HG03520 (cell line): ENCODE data around the gene UBASH3B.
"Not testable (repeated sequence)": the region's sequence is repeated elsewhere in the genome, so short reads cannot be mapped to it uniquely, and the experiment has no call there.

Experiments used
- ATAC-seq: cut with Tn5 transposase; IDR thresholded peaks from one replicate; pipeline ENCODE4 v1.9.1; 2021; ENCODE audit warnings: mild to moderate bottlenecking, moderate library complexity; ENCODE audit not compliant: unreplicated experiment

The UBASH3B gene, protein sequence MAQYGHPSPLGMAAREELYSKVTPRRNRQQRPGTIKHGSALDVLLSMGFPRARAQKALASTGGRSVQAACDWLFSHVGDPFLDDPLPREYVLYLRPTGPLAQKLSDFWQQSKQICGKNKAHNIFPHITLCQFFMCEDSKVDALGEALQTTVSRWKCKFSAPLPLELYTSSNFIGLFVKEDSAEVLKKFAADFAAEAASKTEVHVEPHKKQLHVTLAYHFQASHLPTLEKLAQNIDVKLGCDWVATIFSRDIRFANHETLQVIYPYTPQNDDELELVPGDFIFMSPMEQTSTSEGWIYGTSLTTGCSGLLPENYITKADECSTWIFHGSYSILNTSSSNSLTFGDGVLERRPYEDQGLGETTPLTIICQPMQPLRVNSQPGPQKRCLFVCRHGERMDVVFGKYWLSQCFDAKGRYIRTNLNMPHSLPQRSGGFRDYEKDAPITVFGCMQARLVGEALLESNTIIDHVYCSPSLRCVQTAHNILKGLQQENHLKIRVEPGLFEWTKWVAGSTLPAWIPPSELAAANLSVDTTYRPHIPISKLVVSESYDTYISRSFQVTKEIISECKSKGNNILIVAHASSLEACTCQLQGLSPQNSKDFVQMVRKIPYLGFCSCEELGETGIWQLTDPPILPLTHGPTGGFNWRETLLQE

DNA sequence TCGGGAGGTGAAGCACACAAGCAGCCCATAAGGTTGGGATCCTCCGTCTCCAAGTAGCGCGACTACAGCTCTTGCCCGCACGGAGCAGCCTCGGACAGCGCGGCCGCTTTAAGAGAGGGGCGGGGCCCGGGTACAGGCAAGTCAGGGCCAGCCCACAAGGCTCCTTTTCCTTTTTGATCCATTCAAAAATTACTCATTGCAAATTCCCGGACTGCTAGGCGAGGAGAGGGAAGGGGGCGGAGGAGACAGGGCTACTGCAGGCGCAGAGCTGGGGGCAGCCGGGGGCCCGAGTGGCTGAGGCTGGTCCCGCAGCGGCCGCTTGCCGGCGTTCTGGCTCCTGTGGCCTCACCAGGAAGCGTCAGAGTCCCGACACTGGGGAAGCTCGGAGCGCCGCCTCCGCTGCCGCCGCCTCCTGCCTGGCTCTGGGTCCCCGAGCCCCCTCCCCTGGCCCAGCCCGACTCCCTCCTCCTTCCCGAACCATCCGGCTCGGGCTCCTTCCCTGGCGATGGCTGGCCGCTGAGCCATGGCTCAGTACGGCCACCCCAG lies at the start of gene UBASH3B:
Gene UBASH3B, plus strand, starts transcription at position 196 of the 546 bp plus-strand sequence. Its CDS starts 328 bp downstream, at position 524.
- peak; percentile 68 for ATAC-seq

DNA sequence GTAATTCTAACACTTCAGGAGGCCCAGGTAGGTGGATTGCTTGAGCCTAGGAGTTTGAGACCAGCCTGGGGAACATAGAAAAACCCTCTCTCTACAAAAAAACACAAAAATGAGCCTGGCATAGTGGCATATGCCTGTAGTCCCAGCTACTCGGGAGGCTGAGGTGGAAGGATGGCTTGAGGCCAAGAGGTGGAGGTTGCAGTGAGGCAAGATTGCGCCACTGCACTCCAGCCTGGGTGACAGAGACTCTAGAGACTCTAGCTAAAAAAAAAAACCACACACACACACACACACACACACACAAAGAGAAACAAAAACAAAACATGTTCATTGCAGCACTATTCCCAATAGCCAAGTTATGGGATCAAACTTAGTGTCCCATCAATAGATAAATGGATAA lies 48.4 kb upstream of the UBASH3B start:
- ATAC-seq: not testable (repeated sequence)

DNA sequence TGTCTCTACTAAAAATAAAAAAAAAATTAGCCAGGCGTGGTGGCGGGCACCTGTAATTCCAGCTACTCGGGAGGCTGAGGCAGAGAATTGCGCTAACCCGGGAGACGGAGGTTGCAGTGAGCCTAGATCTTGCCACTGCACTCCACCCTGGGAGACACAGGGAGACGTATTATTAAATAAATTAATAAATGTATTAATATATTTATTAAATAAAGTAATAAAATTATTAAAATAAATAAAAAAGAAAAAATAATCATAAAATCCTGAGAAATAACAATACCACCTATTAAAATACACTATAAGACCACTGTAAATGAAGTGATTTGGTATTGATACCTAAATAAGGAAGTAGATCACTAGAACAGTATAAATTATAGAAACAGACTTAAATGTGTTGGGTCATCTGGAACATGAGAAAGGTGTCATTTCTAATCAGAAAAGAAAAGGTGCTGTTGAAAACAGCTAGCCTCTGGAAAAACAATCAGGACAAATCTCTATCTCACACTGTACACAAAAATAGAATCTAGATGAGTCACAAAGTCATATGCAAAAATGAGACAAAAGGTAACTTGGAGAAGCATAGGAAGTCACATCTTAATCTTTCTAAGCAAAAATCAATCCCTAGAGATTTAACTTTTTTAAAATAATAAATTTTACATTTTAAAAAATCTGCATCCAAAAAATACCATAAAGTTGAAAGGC lies 43.2 kb upstream of the UBASH3B start:
- no peak for ATAC-seq

DNA sequence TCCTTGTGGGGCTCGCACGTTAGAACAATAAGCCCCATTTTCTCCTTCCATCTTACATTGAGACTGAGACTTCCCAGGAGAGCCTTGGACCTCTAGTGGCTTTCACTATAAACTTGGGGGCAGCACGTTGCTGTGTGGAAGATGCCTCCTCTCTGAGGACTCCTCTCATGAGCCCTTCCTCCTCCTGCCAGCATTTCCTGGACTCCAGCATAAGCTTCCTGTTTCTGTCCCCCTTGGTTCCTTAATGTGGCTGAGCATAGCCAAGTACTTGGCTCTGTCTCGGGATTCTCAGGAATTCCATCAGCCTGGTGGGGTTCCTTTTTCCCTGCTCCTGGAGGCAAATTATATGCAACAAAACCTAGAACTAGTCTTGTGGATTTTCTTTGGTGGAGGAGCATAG lies 38.8 kb upstream of the UBASH3B start:
- no peak for ATAC-seq

DNA sequence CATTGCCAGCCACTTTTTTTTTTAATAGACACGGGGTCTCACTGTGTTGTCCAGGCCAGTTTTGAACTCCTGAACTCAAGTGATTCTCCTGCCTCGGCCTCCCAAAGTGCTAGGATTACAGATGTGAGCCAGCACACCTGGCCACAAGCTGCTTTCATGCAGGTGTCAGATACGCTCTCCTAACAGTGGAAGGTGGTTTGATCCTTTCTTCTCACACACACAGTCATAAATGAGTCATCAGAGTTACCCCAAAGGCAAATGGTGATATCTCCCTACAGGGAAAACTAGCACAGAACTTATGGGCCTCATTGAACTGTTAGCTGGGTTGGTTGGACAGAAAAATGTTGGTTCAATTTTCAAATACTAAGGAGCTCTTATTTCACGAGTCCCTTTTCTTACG lies 38.2 kb upstream of the UBASH3B start:
- ATAC-seq: no peak

- ATAC-seq: no peak
These were observed 37.6 kb upstream of the UBASH3B start for GRCh38 chr11:122617926-122618325.

- no peak for ATAC-seq
These were observed 36.6 kb upstream of the UBASH3B start for GRCh38 chr11:122618927-122619326.

DNA sequence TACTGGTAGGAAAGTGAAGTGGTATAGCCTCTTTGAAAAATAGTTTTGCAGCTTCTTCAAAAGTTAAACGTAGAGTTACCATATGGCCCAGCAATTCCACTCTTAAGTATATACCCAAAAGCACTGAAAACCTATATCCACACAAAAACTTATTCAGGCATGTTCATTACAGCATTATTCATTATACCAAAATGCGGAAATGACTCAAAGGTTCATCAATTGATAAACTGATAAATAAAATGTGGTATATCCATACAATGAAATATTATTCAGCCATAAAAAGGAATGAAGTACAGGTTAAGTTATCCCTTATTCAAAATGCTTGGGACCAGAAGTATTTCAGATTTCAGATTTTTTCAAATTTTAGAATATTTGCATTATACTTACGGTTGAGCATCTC lies 35.8 kb upstream of the UBASH3B start:
- ATAC-seq: no peak

- not testable (repeated sequence) for ATAC-seq
These were observed 30.0 kb upstream of the UBASH3B start for GRCh38 chr11:122625501-122625900.

DNA sequence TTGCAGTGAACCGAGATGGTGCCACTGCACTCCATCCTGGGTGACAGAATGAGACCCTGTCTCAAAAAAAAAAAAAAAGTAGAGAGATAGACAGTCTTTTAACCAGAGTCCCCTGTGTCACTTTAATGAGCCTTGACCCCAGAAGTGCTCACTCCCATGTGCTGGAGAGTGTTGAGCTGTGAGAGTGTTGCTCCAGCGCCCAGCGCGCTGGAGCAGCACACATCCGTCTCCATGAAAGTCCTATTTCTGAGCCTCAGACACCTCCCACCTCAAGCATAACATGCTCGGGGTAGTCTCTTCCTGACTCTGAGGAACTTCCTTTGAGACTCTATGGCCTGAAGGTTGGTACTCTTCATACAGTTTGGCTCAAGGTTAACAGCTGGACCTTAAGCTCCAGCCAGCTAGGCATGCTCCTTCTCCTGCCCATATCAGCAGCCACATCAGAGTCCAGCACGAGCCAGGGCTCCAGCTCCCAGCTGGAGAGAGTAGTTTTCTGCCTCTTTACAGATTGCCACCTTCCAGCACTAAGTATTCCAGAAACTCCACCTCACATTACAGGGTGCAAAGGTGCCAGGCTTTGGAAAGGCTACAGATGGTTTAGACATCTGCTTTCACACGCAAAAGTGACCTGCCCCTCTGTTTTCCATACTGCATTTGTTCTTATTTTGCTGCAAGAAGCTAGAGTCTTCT lies 29.4 kb upstream of the UBASH3B start:
- no peak for ATAC-seq

- no peak for ATAC-seq
These were observed 27.8 kb upstream of the UBASH3B start for GRCh38 chr11:122627745-122628144.

- peak; percentile 61 for ATAC-seq
These were observed 26.5 kb upstream of the UBASH3B start for GRCh38 chr11:122628810-122629555.

DNA sequence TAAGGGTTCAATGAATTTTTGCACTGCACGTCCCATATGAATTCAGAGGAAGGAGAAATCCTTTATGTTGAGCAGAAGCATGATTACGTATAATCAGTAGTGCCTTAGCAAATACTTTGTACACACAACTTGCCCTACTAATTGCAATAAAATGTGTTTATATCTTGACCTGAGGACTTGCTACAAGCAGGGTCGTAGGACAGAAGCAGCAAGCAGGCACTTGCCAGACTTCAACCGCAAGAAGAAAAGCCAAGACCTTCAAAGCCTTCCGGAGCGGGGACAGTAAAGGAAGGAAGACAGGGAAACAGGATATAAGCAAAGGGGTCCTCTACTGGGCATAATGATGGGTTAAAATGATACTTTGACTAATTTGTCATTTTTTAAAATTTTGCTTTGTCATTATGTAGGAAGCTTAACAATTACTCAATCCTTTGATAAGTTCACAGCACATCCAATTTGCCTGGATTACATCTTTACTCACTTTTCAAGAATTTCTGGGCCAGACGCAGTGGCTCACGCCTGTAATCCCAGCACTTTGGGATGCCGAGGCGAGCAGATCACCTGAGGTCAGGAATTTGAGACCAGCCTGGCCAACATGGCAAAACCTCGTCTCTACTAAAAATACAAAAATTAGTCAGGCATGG lies 23.2 kb upstream of the UBASH3B start:
- no peak for ATAC-seq

DNA sequence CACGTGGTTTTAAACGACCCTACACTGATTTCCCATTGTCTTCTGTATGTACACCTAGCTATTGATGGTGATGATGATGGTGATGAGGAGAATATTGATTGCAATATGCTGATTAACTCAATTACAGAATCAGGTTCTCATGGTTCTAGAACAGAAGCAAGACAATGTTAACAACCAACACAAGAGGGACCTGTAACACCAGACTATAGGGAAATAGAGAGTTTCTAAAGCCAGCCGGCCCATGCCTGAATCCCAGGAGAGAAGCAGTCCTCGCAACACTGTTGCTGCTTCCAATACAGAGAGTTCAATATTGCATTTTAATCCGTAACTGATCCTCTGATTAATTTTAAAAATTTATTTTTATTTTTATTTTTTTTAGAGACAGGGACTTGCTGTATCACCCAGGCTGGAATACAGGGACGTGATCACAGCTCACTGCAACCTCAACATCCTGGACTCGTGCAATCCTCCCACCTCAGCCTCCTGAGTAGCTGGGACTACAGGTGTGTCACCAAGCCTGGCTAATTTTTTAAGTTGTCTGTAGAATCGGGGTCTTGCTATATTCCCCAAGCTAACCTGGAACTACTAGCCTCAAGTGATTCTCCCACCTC lies 22.2 kb upstream of the UBASH3B start:
- ATAC-seq: no peak

DNA sequence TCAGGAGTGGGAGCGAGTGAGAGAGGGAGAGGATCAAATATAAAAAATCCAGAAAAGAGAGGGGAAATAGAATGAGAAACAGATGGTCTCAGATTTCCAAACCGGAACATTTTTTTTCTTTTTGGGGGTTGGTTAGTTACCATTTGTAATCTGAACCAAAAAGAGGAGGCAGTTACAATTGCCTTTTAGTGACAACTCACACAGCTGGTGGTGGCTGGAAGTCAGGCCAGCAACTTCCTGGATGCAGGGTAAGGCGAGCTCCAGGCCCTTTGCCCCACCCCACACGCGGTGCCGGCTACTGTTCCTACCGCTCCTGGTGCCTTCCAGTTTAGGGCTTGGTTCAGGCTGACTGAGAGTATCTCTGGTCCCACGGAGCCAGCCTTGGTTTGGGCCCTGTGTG lies 21.0 kb upstream of the UBASH3B start:
- ATAC-seq: no peak

DNA sequence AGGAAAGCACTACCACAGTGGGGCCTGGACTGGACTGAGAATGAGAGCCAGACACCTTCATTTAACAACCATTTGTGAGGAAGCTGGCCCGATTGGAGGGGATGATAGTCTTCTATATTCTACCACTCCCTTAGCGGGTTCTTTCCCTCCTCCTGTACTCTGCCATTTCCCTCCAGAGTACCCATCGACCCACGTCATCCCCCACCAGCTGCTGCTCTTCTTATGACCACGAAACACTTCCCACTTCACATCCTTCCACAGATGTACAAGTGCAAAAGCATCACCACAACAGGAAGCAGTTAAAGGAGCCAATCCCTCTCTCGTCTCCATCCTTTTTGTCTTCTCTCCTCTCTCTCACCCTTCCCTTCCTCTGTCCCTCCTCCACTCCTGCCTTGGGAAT lies 18.0 kb upstream of the UBASH3B start:
- ATAC-seq: no peak

DNA sequence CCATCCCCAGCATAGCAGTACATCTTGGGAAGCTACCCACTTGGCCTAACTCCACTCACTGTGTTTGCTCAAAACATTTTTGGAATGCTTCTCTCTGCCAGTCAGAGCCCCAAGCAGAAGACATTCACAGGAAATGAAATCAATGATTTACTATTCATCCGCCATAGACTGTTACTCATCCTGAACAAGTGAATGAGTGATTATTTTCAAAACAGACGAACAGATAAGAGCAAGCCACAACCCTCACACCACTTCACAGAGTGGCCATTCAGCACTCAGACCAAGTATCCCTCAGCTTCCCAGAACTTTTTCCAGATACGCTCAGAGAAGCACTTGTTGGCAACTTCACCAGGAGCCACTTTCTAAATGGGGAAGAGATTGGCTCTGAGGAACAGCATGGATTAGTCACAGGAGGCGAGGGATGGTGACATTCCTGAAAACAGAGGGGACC lies 13.0 kb upstream of the UBASH3B start:
- no peak for ATAC-seq

GRCh38 chr11:122642971-122643370 lies 12.6 kb upstream of the UBASH3B start:
- no peak for ATAC-seq

DNA sequence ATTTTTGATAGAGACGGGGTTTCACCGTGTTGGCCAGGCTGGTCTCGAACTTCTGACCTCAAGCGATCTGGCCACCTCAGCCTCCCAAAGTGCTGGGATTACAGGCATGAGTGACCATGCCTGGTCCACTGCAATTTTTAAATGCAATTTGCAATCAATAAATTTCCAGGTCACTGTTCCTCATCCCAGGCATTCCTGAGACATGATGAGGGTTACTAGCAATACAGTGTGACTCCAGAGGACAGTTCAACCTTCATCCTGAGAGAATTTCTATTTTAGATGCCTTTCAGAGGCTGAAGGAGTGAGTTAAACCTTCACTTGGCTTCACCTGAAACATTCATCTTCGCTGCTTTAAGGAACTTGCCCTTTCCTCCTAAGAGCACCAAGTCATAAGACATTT lies 9.7 kb upstream of the UBASH3B start:
- ATAC-seq: no peak
